Medulla oblongata (tissue), 1 donor: ENCODE data around the gene CAMK2D.

Experiments
- DNase-seq: peaks from one replicate; pipeline ENCODE4 v3.0.0-alpha.2; 2015; ENCODE audit errors: extremely low spot score

CAMK2D gene

GRCh38 chr4:113607147-113607720 is 154.3 kb downstream of the CAMK2D start:
- DNase-seq: no peak

GRCh38 chr4:113604955-113605354 is 156.6 kb downstream of the CAMK2D start:
- no peak for DNase-seq

GRCh38 chr4:113603911-113604310 is 157.6 kb downstream of the CAMK2D start:
- DNase-seq: no peak

- no peak for DNase-seq
Measured at GRCh38 chr4:113602646-113603228, 158.8 kb downstream of the CAMK2D start.

- DNase-seq: no peak
Measured at GRCh38 chr4:113601636-113602035, 159.9 kb downstream of the CAMK2D start.

GRCh38 chr4:113596396-113596795 is 165.1 kb downstream of the CAMK2D start:
- DNase-seq: no peak

GRCh38 chr4:113594231-113594556 is 167.3 kb downstream of the CAMK2D start:
- no peak for DNase-seq

GRCh38 chr4:113593400-113594230 is 167.9 kb downstream of the CAMK2D start:
- DNase-seq: no peak

- no peak for DNase-seq
Measured at GRCh38 chr4:113591982-113592381, 169.6 kb downstream of the CAMK2D start.

- no peak for DNase-seq
Measured at GRCh38 chr4:113588895-113589668, 172.5 kb downstream of the CAMK2D start.

GRCh38 chr4:113587640-113588275 is 173.8 kb downstream of the CAMK2D start:
- DNase-seq: no peak

- no peak for DNase-seq
Measured at GRCh38 chr4:113587156-113587555, 174.4 kb downstream of the CAMK2D start.

GRCh38 chr4:113586072-113586471 is 175.5 kb downstream of the CAMK2D start:
- DNase-seq: no peak

- DNase-seq: no peak
Measured at GRCh38 chr4:113584407-113585150, 177.0 kb downstream of the CAMK2D start.

GRCh38 chr4:113582737-113583136 is 178.8 kb downstream of the CAMK2D start:
- DNase-seq: no peak

GRCh38 chr4:113579360-113579759 is 182.2 kb downstream of the CAMK2D start:
- DNase-seq: no peak

GRCh38 chr4:113576947-113577678 is 184.4 kb downstream of the CAMK2D start:
- no peak for DNase-seq

GRCh38 chr4:113575401-113575800 is 186.1 kb downstream of the CAMK2D start:
- DNase-seq: no peak

GRCh38 chr4:113574636-113575103 is 186.9 kb downstream of the CAMK2D start:
- no peak for DNase-seq

- DNase-seq: no peak
Measured at GRCh38 chr4:113572620-113573019, 188.9 kb downstream of the CAMK2D start.
